NCI-H2196 treated with DMSO at 0.1 percent for 48 hours (cell line): Measurements from ENCODE around the gene ARHGEF17.

Experiments
- DNase-seq: peaks from one replicate; lab custom pipeline; 2025; ENCODE audit not compliant: unreplicated experiment; lab: John Stamatoyannopoulos, UW

Gene ARHGEF17

DNA sequence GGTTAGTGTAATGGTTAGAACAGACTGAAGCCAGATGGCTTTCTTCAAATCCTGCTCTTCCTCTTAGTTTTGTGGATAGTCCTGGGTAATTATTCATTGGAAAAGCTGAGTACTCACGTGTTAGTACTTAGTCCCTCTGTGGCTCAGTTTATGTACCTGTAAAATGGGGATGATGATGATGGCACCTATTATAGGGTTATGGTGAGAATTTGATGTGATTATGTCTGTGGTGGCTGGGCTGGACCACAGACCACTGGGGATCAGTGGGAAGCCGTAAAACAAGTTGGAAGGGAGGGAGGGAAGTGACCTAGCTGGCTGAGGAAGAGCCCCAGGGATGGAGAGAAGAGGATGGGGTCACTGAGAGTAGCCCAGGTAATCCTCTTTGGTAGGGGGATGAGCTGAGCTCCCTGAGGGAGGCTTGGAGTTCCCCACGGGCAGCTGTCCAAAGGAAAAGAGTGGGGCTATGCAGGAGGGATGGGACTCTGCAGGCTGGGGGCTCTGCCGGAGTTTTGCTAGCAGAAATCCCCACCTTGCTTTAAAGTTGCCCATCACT, 19.8 kb downstream of the ARHGEF17 start:
- DNase-seq, result no peak

DNA sequence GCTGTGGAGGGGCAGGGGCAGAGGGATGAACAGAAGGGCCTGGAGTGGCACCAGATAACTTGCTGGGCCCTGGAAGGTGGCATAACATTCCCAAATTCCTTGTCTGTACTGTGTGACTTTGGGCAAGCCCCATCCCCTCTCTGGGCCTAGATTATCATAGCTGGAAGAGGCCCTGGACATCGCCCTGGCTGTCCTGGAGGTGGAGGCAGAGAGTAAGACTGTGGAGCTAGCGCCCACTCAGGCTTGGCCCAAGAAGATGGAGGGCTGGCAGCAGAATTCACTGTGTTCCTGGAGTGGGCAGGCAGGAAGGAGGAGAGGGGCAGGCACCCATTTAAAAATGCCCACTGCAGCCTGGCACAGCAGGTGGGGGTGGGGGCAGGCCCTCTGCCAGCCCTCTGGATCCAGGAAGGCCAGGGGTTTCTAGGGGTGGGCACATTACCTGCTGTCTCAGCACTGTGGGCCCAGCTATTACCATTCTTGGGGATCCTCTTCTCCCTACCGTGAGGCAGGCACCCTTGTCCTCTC, 22.6 kb downstream of the ARHGEF17 start:
- no peak for DNase-seq

DNA sequence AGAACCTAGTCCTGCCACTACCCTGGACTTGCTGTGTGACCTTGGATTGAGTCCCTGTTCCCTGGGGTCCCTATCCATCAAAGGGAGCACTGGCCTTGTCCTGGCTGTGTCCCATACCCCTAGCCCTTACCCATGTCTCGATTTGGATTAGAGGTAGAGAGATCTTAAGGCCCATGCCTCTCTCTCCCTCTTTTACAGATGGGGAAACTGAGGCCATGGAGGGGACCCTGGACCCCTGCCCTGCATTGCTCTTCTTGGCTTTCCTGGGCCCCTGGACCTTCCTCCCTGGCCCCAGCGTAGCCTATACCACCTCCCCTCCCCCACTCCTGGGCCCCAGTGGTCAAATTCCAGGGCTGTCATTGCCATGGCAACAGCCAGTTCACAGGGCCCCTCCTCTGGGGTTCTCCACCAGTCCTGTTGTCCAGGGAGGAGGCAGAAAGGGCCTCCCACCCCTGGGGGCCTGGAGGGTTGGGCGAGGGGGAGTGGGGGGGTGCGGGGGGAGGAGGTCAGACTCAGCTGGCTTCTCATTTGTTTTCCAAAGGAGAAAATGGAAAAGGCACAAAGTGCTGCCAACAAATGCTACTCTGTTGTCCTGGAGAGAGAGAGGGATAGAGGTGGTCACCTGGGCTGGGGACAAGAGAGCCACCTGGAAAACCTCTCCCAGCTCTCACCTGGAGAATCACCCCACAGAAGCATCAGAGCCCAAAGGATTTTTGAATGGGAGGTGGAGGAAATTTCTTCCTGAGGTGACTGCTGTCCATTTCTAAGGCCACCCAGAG, 23.3 kb downstream of the ARHGEF17 start:
- DNase-seq, result no peak

DNA sequence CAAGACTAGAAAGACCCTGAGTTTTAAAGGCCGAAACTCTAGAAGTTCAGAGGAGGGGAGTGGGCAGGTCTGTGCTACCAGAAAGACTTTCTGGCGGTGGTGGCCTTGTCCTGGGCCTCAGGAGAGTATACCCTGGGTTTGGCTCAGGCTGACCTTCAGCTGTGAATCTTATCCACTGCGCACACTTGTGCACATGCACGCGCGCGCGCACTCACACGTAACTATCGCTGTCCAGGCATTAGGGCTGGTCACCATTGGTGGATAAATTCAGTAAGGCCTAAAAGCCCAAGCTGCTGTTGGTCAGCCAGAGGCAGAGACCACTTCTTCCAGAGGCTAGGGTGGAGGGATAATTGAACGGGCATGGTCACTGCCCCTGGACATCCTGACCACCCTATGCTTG, 25.1 kb downstream of the ARHGEF17 start:
- DNase-seq, result no peak

DNA sequence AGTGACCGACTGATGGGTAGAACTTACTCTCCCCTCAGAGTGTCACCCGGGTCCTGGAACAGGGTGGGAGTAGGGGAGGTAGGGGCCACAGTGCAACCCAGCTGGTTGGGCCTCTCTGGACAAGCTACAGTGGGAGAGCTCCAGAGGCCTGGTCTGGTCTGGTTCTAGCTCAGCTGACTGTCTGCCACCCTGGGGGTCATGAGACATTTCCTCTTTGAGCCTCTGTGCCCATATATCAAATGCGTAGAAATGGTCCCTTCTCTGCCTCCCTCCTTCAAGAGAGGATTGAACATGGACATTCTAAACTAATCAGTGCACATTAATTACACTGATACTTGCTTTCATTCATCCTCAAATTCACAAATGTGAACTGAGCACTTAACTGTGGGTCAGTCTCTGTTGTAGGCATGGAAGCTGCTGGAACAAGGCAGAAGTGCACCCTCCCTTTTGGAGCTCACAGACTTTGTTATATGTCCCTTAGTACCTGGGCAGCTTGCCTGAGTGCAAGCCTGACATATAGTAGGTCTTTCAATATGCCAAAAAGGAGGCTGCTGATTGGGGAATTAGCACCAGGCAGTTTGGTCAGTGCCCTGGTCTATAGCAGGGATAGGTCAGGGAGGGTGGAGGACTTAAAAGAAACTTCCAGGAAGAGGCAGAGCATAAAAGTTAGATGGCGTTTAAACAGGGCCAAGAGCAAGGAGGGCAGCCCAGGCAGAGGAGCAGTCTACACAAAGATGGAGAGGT, 25.7 kb downstream of the ARHGEF17 start:
- DNase-seq, result no peak

DNA sequence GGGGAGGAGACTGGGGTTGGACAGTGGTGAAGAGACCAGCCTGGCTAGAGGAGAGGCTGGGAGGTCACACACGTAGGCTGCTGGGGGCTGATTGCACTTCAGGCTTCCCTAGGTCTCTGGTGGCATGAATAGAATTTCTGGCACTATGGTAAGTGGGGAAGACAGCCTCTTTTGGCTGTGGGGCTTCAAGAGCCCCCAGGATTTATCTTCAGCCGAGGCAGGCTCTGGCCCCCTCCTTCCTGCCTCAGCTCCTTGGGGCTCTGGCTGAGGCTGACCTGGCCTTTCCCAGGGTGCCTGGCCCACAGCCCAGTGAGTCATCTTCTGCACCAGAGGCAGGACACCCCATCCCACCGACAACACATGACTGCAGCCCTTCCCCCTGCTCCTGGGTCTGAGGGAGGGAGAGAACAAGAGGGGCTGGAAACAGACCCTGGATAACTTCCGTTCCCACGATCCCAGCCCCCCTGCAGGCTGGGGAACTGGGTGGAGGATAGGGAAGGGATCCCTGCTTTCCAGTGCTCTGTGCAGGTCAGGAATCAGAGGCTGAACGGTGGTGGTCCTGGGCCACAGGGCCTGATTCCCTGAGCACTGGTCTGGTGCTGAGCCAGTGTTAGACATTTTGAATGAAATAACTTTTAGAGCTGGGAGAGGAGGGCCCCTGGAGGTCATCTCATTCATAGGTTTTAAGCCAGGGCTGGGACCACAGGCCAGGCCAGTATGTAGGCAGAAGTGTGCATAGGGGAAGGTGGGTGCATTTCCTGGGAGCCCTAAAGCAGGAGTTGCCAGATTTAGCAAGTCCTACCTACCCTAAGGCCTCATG, 26.5 kb downstream of the ARHGEF17 start:
- DNase-seq, result no peak

DNA sequence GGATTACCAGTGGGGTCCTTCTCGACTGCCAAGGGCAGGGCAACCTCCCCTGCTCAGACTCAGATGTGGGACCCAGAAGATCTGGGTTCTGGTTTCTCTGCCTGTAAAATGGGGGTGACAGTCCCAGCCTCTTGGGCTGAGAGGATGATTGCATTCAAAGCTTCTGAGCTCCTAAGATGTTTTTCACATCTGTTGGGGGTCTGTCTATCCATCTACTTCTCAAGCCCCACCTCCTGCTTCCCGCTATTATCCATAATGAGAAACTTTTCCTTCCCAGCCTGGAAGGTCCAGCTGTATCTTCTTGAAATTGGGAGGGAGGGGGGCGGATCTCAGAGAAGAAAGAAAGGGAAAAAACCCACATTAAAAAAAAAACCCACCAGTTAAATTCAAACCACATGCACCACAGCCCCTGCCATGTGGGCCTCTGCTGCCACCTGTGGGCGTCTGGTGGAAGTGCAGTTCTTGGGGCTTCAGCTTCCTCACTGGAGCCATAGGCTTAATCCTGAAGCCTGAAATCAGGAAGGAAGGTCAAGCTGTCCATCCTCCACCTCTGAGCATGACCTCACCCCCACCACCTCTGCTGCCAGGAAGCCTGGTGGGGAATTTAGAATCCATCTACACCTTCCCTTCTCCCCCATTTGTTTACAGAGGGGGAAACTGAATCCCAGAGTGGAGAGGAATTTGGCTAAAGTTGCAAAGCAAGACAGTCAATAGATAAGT, 27.3 kb downstream of the ARHGEF17 start:
- peak; percentile 48 for DNase-seq

DNA sequence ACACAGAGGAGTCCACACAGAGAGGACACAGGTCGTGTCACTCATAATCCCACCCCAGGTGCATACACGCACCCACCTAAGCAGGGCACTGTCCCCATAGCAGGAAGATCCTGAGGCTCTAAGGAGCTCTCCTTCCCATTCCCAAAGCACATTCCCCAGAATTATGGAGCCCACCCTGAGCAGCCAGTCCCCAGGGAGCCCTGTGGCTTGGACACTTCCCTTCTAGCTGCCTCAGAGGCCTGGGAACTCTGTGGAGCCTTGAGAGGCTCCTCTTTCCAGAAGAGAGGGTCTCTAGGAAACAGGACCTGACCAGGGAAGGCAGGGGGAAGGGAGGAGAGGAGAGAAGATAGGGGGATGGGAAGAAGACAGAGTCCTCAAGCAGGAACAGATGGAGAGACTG, 29.8 kb downstream of the ARHGEF17 start:
- DNase-seq, result no peak

DNA sequence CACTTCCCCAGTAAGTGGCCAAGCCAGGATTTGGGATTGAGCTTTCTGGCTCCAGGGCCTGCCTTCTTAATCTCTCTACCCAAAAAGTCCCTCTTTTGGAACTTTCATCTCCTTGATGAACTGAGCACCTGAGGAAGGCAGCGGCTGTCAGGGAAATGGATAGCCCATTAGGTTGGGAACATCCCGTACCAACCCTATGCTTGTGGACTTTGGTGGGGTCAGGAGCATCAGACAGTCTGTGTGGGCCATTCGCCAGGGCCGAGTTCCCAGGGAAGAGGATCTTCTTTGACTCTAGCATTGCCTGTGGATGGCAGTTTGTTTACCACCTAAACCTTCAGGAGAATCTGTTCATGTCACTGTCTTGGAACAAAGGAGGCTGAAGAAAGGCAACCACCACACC, 30.2 kb downstream of the ARHGEF17 start:
- DNase-seq, result no peak

DNA sequence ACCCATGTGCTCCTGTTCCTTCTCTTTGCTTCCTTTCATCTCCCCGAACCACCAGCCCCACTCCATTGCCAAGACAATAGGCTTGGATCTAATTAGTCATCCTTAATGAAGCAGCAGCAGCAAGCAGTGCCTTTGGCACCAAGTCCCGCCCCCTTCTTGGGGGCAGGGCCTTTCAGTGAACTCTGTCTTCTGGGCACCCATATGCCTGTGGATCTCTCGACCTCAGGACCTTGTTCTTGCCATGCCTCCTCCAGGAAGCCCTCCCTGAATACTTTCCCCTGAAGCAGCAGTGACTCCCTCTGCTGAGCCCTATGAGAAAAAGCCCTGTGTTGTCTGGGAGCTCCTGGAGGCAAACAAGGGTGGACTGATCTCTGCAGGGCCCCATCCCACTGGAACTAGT, 32.1 kb downstream of the ARHGEF17 start:
- no peak for DNase-seq

DNA sequence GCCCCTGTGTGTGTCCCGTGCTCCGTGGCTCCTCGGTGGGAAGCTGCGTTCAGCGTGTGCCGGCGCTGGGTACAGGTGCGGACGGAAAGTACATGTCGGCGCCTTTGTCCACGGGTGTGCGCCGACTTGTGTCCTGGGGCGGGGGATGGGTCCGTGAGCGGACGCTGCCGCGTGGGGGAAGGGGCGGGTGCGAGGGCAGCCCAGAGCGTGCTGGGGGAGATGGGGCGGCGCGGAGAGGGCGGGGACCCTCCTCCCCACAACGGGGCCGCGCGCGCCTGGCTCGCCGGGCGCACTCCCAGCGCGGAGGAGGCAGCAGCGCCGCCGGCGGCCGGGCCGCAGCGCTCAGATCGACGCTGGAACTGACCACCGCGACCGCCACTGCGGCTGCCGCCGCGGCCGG, 34.6 kb downstream of the ARHGEF17 start:
- no peak for DNase-seq

DNA sequence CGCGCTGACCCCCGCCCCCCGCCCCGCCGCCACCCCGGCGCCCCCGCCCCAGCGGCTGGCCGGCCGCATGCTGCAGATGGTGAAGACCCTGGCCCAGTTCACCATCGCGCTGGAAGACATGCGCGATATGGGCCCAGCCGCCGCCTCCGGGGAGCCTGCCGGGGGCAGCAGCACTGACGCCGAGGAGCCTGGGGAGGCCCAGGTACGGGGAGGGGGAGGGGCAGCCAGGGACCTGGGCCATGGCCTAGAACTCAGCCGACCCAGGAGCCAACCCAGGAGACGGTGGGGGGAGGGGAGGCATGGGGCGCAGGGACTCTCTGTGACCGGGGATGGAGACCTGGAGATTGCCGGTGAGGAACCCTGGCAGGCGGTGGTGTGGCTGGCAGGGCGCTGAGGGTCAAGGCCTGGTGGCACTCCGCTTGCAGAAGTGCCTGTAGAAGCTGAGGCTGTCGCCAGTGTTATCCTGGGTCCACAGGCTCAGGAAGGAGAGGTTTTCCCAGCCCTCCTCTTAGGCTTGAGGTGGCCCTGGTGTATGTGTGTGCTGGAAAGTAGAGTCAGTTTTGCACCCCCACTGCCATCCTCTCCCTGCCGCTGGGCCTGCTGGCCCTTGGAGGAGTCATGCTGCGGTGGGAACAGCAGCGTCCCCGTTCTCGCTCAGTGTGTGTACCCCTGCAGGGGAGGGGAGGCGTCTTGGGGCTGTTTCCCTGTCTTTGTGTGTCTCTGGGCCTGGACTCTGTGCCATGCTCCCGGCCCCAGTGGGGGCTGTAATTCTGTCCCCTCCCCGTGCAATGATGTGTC, 35.2 kb downstream of the ARHGEF17 start:
- no peak for DNase-seq

DNA sequence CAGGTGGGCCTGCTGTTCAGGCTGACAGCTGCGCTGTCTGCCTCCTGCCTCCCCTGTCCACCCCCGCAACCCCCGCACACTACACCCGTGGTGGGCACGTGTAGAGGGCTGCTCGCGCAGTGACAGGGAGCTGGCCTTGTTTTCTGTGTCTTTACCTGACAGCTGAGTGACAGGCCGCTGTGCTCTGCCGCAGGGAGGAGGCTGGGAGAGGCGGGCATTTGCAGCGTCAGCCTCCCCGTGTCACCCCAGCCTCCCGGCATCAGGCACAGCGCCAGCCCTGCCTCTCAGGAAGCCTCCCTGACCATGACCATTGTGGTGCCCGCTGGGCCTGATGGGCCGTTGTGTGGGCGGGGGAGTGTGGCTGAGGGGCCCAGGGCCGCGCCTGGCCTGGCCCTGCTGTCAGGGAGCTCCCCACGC, 36.1 kb downstream of the ARHGEF17 start:
- DNase-seq, result no peak

DNA sequence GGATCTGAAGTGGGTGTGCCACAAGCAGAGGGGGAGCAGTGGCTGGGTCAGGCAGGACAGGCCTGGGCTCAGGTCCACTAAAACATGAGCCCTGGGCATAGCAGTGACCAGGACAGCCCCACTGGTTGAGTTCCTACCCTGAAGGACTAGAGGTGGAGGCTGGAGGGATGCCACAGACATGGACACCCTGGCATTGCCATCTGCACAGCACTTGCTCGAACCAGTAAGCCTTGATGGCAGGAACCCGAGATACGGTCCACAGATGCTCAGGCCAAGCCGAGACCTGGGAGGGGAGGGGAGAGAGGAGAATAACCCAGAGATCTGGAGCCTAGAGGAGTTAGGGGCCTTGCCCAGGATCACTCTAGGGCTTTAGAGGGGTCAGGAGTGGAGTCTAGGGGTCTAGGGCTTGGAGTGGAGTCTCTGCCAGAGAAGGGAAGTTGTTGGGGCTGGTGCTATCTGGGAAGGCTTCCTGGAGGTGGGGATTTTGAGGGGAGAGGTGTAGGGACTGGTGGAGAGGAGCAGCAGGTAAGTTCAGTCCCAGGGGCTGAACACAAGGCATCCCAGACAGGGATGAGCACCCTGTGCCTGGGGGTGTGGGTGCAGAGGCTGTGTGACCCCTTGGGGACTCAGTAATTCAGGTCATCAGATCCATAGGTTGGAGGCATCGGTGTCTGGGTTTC, 37.5 kb downstream of the ARHGEF17 start:
- DNase-seq, result no peak

DNA sequence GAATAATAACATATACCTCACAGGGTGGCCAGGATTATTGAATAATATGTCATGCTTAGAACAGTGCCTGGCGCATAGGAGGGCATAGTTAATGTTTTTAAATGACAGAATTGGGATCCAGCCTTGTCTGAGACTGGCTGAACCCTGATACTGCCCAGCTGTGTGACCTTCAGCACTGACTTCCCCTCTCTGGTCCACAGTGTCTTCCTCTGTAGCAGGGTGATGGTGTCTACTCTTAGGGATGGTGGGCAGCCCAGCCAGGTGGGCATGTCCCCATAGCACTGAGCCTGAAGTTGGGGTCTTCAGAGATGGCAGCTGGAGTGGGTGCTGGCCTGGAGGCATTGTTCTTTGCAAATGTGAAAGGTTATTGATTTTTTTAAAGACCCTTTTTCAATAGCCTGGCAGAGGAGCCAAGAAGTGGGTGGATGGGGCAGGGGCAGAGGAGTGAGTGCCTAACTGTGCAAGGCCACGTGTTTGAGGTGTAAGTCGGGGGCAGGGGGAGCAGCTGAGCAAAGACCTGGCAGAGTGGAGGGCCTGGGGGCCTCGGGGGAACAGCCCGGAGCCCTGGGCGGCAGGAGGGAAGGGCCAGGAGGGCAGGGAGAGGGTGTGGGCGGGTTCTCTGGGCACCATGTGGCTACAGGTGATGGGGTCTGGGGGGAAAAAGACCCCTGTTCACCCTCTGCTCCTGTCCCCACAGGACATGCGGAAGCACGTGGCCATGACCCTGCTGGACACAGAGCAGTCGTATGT, 38.3 kb downstream of the ARHGEF17 start:
- no peak for DNase-seq

DNA sequence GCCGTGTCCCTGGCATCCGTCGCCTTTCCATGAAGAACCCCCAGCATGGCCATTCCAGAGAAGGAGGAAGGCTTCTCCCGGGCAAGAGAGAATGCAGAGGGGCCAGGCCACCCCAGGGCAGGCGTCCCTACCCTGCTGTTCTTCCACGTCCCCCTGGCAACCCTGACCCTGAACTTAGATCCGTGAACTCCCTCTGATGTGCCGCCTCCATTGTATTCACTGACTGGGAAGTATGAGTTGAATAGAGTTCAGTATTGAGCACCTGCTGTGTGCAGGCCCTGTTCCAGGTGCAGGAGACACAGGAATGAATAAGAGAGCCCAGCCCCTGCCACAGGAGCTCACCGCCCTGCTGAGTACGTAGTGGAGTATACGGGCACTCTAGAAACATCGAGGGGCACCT, 39.0 kb downstream of the ARHGEF17 start:
- no peak for DNase-seq

DNA sequence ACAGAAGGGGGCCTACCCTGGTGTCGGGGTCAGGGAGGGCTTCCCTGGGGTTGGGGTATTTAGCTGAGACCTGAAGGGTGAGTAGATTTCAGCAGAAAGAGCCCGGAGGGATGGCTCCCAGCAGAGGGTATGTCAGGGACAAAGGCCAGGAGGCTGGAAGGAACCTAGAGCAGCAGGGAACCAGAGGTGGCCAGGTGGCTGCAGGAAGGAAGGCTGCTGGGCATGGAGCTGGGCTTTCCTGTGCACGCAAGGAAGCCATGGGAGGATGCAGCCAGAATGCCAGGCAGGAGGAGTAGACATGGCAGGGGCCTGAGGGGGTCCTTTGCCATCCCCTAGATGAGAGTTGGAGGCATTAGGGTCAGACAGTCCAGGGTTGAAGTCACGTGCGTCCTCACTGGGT, 40.8 kb downstream of the ARHGEF17 start:
- no peak for DNase-seq

DNA sequence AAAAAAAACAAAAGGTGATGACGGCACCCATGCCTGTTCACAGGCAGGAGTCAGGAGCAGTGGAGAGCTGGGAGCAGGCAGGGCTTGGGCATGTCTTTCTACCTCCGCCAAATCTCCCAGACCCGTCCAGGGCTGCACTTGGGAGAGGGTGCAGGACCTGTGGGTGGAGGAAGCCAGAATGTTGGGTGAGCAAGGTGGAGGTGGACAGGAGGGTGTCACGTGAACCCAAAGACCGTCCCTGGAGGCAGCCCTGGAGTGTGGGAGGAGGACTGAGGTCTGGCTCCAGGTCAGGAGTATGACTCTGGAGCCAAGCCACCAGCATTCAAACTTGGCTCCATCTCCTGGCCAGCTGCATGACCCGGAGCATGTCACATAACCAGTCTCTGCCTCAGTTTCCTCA, 41.6 kb downstream of the ARHGEF17 start:
- no peak for DNase-seq
